HepG2 (cell line): ENCODE results near the gene SOST. TPM values are rescaled to one million over a fixed set of nuclear protein-coding genes. Genes with fewer than 3 reads are reported as not detected.

ENCODE experiments used
- ADNP ChIP-seq: sonication (generic); formaldehyde crosslinking; IDR thresholded peaks from 2 replicates; pipeline ENCODE4 v1.4.0; 2020; ENCODE audit warnings: missing genetic modification reagents
- ETV5 ChIP-seq: IDR thresholded peaks from 2 replicates; pipeline ENCODE4 v1.6.1; 2018; ENCODE audit warnings: missing biosample characterization, missing genetic modification reagents, inconsistent platforms, borderline replicate concordance
- MTA3 ChIP-seq: sonication (generic); formaldehyde crosslinking; IDR thresholded peaks from 2 replicates; pipeline ENCODE4 v1.4.0; 2020; ENCODE audit warnings: missing genetic modification reagents
- MXI1 ChIP-seq: IDR thresholded peaks from 3 replicates; pipeline ENCODE4 v1.6.1; 2012; ENCODE audit warnings: low read depth, low read length, inconsistent platforms, borderline replicate concordance
- RBM22 ChIP-seq: fragments of 200-400 bp; formaldehyde crosslinking; optimal IDR thresholded peaks from 2 replicates; pipeline ENCODE3; 2017; ENCODE audit warnings: mild to moderate bottlenecking, low read length, moderate library complexity
- SOX13 ChIP-seq, 3 experiments: fragments of 450-650 bp in 1 of 3; sonication (generic) in 1 of 3; formaldehyde crosslinking in 1 of 3; IDR thresholded peaks in 2 of 3; conservative IDR thresholded peaks in 1 of 3; 2 replicates each; pipeline versions ENCODE4 v1.5.0 to v1.6.1; 2016 to 2020; ENCODE audit warnings: antibody characterized with exemption in 1 of 3, mild to moderate bottlenecking in 1 of 3, missing compliant biosample characterization in 1 of 3, missing genetic modification reagents in 1 of 3, moderate library complexity in 1 of 3
- SUZ12 ChIP-seq: fragments of 150-350 bp; IDR thresholded peaks from 2 replicates; pipeline ENCODE4 v1.6.1; 2014; ENCODE audit warnings: low read depth, low read length
- ZBTB20 ChIP-seq: sonication (generic); formaldehyde crosslinking; IDR thresholded peaks from 2 replicates; pipeline ENCODE4 v1.8.1; 2023; ENCODE audit warnings: missing genetic modification reagents, low read depth, mild to moderate bottlenecking, borderline replicate concordance
- ZMAT3 ChIP-seq: sonication (generic); formaldehyde crosslinking; conservative IDR thresholded peaks from 2 replicates; pipeline ENCODE4 v1.7.0; 2021; ENCODE audit warnings: missing genetic modification reagents
- ZMYM4 ChIP-seq: sonication (generic); formaldehyde crosslinking; IDR thresholded peaks from 2 replicates; pipeline ENCODE4 v1.8.1; 2023; ENCODE audit warnings: mild to moderate bottlenecking, missing genetic modification reagents
- ZNF317 ChIP-seq: sonication (generic); formaldehyde crosslinking; IDR thresholded peaks from 2 replicates; pipeline ENCODE4 v1.5.0; 2020; ENCODE audit warnings: mild to moderate bottlenecking, missing genetic modification reagents
- ZNF530 ChIP-seq: sonication (generic); formaldehyde crosslinking; IDR thresholded peaks from 2 replicates; pipeline ENCODE4 v1.5.0; 2020; ENCODE audit warnings: low read depth, mild to moderate bottlenecking, missing genetic modification reagents
- ZNF567 ChIP-seq: sonication (generic); formaldehyde crosslinking; IDR thresholded peaks from 2 replicates; pipeline ENCODE4 v1.8.1; 2023; ENCODE audit warnings: mild to moderate bottlenecking, missing genetic modification reagents, borderline replicate concordance
- ZNF879 ChIP-seq: sonication (generic); formaldehyde crosslinking; IDR thresholded peaks from 2 replicates; pipeline ENCODE4 v1.8.1; 2023; ENCODE audit warnings: missing genetic modification reagents
- polyA plus RNA-seq, 8 experiments: library from polyadenylated mRNA; depleted of rRNA in 3 of 8; stranded (reverse) in 7 of 8; unstranded in 1 of 8; fragments of >200 nt; fragmentation: Illumina TruSeq in 4 of 8; extraction: Trizol in 4 of 8; gene quantifications; 2 replicates each; pipeline versions ENCODE4 v1.2.1 to v1.2.3, GENCODE V29; 2011 to 2016; ENCODE audit warnings: low read depth in 4 of 8, missing spikeins in 1 of 8, mixed read lengths in 1 of 8; ENCODE audit not compliant: insufficient read depth in 1 of 8
- total RNA-seq, 5 experiments: library from RNA; depleted of rRNA; stranded (reverse); fragments of >200 nt; fragmentation: Illumina TruSeq; extraction: Trizol; gene quantifications; 2 replicates each; pipeline ENCODE4 v1.2.3, GENCODE V29; 2016; ENCODE audit warnings: low read depth in 1 of 5
- TF ChIP-seq, protein P1 (sequence below), 2 experiments: sonication (generic) in 1 of 2; formaldehyde crosslinking in 1 of 2; IDR thresholded peaks; 2 replicates each; pipeline versions ENCODE4 v1.6.1 to v1.9.0; 2014 to 2022; ENCODE audit warnings: antibody characterized with exemption in 1 of 2, borderline replicate concordance in 1 of 2, inconsistent platforms in 1 of 2, low read depth in 1 of 2, missing genetic modification reagents in 1 of 2
- TF ChIP-seq, protein P2 (sequence below): sonication (generic); formaldehyde crosslinking; IDR thresholded peaks from 2 replicates; pipeline ENCODE4 v1.5.0; 2020; ENCODE audit warnings: missing genetic modification reagents
- TF ChIP-seq, protein P3 (sequence below): sonication (generic); formaldehyde crosslinking; IDR thresholded peaks from 2 replicates; pipeline ENCODE4 v1.5.0; 2020; ENCODE audit warnings: mild to moderate bottlenecking, missing genetic modification reagents
- TF ChIP-seq, protein P4 (sequence below): sonication (generic); formaldehyde crosslinking; IDR thresholded peaks from 2 replicates; pipeline ENCODE4 v1.8.0; 2023; ENCODE audit warnings: mild to moderate bottlenecking, missing genetic modification reagents

Gene SOST
- total and polyA plus RNA-seq, 2 of the 13 experiments (the other 11 are each of a cell fraction or from before 2014, with no cell fraction given) = not detected

DNA sequence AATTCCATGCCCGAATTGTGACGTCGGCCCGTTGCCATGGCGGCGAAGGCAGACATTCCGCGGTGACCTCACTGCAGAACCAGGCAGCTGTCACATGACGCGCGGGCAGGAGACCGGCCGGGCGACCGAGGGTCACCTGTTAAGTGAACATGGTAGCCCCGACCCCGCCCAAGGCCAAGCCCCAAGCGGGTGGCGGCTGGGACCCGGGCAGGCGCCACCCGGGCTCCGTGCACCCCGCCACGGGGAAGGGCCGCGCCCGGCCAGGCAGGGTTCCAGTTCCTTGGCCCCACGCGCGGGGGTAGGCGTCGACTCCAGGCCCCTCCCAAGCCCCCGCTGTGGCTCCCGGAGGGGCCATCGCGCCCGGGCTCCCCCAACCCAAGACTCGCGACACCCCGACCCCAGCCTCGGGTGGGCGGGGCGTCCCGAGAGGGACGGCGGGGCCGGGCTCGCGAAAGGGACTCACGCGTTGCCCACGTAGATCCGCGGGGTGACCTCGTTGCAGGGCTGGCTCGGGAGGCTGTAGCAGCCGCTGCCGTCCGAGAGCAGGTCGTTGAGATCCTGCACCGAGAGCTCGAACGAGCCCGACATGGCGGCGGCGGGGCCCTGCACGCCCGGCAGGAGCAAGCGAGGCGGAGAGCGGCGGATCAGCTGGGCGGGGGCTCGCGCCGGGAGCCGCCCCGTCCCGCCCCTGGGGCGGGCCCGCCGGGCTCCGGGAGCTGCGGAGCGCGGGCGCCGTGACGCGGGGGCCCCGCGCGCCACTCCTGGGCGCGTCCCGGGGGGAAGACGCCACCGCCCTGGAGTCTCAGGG is 19.9 kb upstream of the SOST start, which contains the start of gene DUSP3 (continued):
- TF ChIP-seq, protein P1, sequence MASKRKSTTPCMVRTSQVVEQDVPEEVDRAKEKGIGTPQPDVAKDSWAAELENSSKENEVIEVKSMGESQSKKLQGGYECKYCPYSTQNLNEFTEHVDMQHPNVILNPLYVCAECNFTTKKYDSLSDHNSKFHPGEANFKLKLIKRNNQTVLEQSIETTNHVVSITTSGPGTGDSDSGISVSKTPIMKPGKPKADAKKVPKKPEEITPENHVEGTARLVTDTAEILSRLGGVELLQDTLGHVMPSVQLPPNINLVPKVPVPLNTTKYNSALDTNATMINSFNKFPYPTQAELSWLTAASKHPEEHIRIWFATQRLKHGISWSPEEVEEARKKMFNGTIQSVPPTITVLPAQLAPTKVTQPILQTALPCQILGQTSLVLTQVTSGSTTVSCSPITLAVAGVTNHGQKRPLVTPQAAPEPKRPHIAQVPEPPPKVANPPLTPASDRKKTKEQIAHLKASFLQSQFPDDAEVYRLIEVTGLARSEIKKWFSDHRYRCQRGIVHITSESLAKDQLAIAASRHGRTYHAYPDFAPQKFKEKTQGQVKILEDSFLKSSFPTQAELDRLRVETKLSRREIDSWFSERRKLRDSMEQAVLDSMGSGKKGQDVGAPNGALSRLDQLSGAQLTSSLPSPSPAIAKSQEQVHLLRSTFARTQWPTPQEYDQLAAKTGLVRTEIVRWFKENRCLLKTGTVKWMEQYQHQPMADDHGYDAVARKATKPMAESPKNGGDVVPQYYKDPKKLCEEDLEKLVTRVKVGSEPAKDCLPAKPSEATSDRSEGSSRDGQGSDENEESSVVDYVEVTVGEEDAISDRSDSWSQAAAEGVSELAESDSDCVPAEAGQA (IDR thresholded peaks at IDR 0.05; ENCODE audit: low read depth) = peak; percentile 90
- TF ChIP-seq, protein P1 (CRISPR knock-in tag; IDR thresholded peaks at IDR 0.05; ENCODE audit: borderline replicate concordance) = peak; percentile 86; the same call in 1 of the 2 replicates
- peak; percentile 93 for TF ChIP-seq MXI1
- TF ChIP-seq, protein P2, sequence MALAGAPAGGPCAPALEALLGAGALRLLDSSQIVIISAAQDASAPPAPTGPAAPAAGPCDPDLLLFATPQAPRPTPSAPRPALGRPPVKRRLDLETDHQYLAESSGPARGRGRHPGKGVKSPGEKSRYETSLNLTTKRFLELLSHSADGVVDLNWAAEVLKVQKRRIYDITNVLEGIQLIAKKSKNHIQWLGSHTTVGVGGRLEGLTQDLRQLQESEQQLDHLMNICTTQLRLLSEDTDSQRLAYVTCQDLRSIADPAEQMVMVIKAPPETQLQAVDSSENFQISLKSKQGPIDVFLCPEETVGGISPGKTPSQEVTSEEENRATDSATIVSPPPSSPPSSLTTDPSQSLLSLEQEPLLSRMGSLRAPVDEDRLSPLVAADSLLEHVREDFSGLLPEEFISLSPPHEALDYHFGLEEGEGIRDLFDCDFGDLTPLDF (CRISPR knock-in tag) = no peak
- TF ChIP-seq ETV5 (CRISPR knock-in tag) = no peak
- 0 out of 2 replicates have a peak, but pooled peaks have one; percentile 39 for TF ChIP-seq ZMAT3 (CRISPR knock-in tag)
- TF ChIP-seq SUZ12 = no peak
- TF ChIP-seq ZNF530 (CRISPR knock-in tag) = no peak
- peak; percentile 78; the same call in 1 of the 2 replicates for TF ChIP-seq ZNF567 (CRISPR knock-in tag)
- TF ChIP-seq RBM22 = peak; percentile 91
- TF ChIP-seq ZNF317 = no peak
- TF ChIP-seq, protein P3, sequence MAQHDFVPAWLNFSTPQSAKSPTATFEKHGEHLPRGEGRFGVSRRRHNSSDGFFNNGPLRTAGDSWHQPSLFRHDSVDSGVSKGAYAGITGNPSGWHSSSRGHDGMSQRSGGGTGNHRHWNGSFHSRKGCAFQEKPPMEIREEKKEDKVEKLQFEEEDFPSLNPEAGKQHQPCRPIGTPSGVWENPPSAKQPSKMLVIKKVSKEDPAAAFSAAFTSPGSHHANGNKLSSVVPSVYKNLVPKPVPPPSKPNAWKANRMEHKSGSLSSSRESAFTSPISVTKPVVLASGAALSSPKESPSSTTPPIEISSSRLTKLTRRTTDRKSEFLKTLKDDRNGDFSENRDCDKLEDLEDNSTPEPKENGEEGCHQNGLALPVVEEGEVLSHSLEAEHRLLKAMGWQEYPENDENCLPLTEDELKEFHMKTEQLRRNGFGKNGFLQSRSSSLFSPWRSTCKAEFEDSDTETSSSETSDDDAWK (CRISPR knock-in tag) = no peak
- TF ChIP-seq, protein P4, sequence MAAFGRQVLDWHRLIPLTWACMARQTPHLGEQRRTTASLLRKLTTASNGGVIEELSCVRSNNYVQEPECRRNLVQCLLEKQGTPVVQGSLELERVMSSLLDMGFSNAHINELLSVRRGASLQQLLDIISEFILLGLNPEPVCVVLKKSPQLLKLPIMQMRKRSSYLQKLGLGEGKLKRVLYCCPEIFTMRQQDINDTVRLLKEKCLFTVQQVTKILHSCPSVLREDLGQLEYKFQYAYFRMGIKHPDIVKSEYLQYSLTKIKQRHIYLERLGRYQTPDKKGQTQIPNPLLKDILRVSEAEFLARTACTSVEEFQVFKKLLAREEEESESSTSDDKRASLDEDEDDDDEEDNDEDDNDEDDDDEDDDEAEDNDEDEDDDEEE (CRISPR knock-in tag) = peak; percentile 94; the same call in 1 of the 2 replicates
- 0 out of 2 replicates have a peak, but pooled peaks have one; percentile 25 for TF ChIP-seq MTA3 (CRISPR knock-in tag)
- no peak for TF ChIP-seq ADNP (CRISPR knock-in tag)
- TF ChIP-seq ZNF879 (CRISPR knock-in tag) = no peak
- peak; percentile 62 for TF ChIP-seq ZMYM4
- TF ChIP-seq SOX13 (IDR thresholded peaks at IDR 0.05) = no peak; the same call in 1 of the 2 replicates
- peak in 1 of 2 experiments; percentile 16; a peak in 2 of 4 replicates for TF ChIP-seq SOX13 (CRISPR knock-in tag; conservative IDR thresholded peaks at IDR 0.05 in 1 of 2, IDR thresholded peaks at IDR 0.05 in 1 of 2)
- no peak; the same call in 1 of the 2 replicates for TF ChIP-seq ZBTB20 (CRISPR knock-in tag)
